ENCODE measurements around the gene UBE2E3.

Gene UBE2E3

DNA sequence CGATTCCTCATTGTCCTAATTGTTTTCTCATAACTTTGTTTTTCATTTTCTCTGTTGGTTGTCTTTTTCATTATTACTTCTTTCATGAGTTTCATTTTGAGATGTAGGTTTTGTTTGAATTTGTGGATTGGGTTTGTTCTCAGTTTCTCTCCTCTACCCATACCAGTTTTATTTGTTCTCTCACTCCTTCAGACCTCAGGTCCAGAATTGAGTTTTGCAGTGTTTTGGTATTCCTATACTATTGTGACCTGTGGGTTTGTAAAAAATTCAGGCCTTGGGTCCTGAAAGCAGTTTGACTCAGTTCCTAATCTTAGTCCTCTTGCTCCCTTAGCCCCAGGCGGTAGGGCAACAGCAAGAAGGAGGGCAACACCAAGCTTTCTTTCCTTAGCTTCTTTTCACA, 28.3 kb upstream of the UBE2E3 start:
- H3K36me3 ChIP-seq (ENCODE audit: control insufficient read depth in 2 of 2, insufficient read depth in 2 of 2, low read length in 2 of 2), result no peaks in the 10 kb centered on the region
- H3K4me3 ChIP-seq (ENCODE audit: low read length in 2 of 2), result no peak overlapping the region
- H3K9ac ChIP-seq (ENCODE audit: low read depth in 1 of 2, low read length in 2 of 2), result no peak overlapping the region
- H3K9me3 ChIP-seq (ENCODE audit: control insufficient read depth in 2 of 2, low read length in 2 of 2), result no peaks in the 10 kb centered on the region
- no peak overlapping the region for H3K27ac ChIP-seq (ENCODE audit: low read depth in 2 of 2, low read length in 2 of 2)
- no peaks in the 10 kb centered on the region for H3K27me3 ChIP-seq (ENCODE audit: control insufficient read depth in 2 of 2, insufficient read depth in 2 of 2, low read length in 2 of 2)
- H3K4me1 ChIP-seq (ENCODE audit: control insufficient read depth in 2 of 2, insufficient read depth in 2 of 2, low read length in 2 of 2), result no peaks in the 10 kb centered on the region

GRCh38 chr2:180952731-180953336, 27.6 kb upstream of the UBE2E3 start:
- Histone ChIP-seq H3K27me3 (ENCODE audit: control insufficient read depth in 2 of 2, insufficient read depth in 2 of 2, low read length in 2 of 2) (no peaks in the 10 kb centered on the region), H3K9ac (ENCODE audit: low read depth in 1 of 2, low read length in 2 of 2) (no peak overlapping the region), H3K9me3 (ENCODE audit: control insufficient read depth in 2 of 2, low read length in 2 of 2) (no peaks in the 10 kb centered on the region), H3K4me1 (ENCODE audit: control insufficient read depth in 2 of 2, insufficient read depth in 2 of 2, low read length in 2 of 2) (no peaks in the 10 kb centered on the region), H3K27ac (ENCODE audit: low read depth in 2 of 2, low read length in 2 of 2) (no peak overlapping the region), H3K36me3 (ENCODE audit: control insufficient read depth in 2 of 2, insufficient read depth in 2 of 2, low read length in 2 of 2) (no peaks in the 10 kb centered on the region), H3K4me3 (ENCODE audit: low read length in 2 of 2) (no peak overlapping the region)

GRCh38 chr2:180953550-180953949, 26.9 kb upstream of the UBE2E3 start:
- no peak overlapping the region for H3K4me3 ChIP-seq (ENCODE audit: low read length in 2 of 2)
- H3K9ac ChIP-seq (ENCODE audit: low read depth in 1 of 2, low read length in 2 of 2), result no peak overlapping the region
- H3K27ac ChIP-seq (ENCODE audit: low read depth in 2 of 2, low read length in 2 of 2), result no peak overlapping the region
- H3K4me1 ChIP-seq (ENCODE audit: control insufficient read depth in 2 of 2, insufficient read depth in 2 of 2, low read length in 2 of 2), result no peaks in the 10 kb centered on the region
- H3K27me3 ChIP-seq (ENCODE audit: control insufficient read depth in 2 of 2, insufficient read depth in 2 of 2, low read length in 2 of 2), result no peaks in the 10 kb centered on the region
- H3K9me3 ChIP-seq (ENCODE audit: control insufficient read depth in 2 of 2, low read length in 2 of 2), result no peaks in the 10 kb centered on the region
- no peaks in the 10 kb centered on the region for H3K36me3 ChIP-seq (ENCODE audit: control insufficient read depth in 2 of 2, insufficient read depth in 2 of 2, low read length in 2 of 2)

DNA sequence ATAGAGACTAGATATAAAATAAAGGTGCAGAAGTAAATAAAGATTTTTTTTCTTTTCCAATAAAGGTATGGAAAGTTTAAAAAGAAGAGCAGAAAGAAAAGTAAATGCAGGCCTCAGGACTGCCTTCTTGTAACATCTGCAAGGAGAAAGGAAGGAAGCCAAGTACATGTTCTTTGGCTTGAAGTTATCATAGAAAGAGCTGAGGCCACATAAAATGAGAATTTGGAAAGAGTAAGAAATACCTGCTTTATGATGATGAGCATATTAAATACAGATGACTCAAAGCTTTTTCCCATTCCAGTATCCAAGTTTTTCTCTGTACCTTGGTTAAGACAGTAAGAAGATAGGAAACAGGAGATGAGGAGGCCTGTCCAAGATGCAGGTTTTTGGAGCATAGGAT, 25.3 kb upstream of the UBE2E3 start:
- H3K9me3 ChIP-seq (ENCODE audit: control insufficient read depth in 2 of 2, low read length in 2 of 2), result no peaks in the 10 kb centered on the region
- no peak overlapping the region for H3K9ac ChIP-seq (ENCODE audit: low read depth in 1 of 2, low read length in 2 of 2)
- H3K4me3 ChIP-seq (ENCODE audit: low read length in 2 of 2), result no peak overlapping the region
- no peaks in the 10 kb centered on the region for H3K36me3 ChIP-seq (ENCODE audit: control insufficient read depth in 2 of 2, insufficient read depth in 2 of 2, low read length in 2 of 2)
- no peaks in the 10 kb centered on the region for H3K27me3 ChIP-seq (ENCODE audit: control insufficient read depth in 2 of 2, insufficient read depth in 2 of 2, low read length in 2 of 2)
- H3K4me1 ChIP-seq (ENCODE audit: control insufficient read depth in 2 of 2, insufficient read depth in 2 of 2, low read length in 2 of 2), result no peaks in the 10 kb centered on the region
- H3K27ac ChIP-seq (ENCODE audit: low read depth in 2 of 2, low read length in 2 of 2), result no peak overlapping the region

GRCh38 chr2:180959787-180960186, 20.6 kb upstream of the UBE2E3 start:
- no peaks in the 10 kb centered on the region for H3K36me3 ChIP-seq (ENCODE audit: control insufficient read depth in 2 of 2, insufficient read depth in 2 of 2, low read length in 2 of 2)
- H3K9ac ChIP-seq (ENCODE audit: low read depth in 1 of 2, low read length in 2 of 2), result no peak overlapping the region
- H3K27ac ChIP-seq (ENCODE audit: low read depth in 2 of 2, low read length in 2 of 2), result no peak overlapping the region
- H3K4me3 ChIP-seq (ENCODE audit: low read length in 2 of 2), result no peak overlapping the region
- no peaks in the 10 kb centered on the region for H3K9me3 ChIP-seq (ENCODE audit: control insufficient read depth in 2 of 2, low read length in 2 of 2)
- no peaks in the 10 kb centered on the region for H3K4me1 ChIP-seq (ENCODE audit: control insufficient read depth in 2 of 2, insufficient read depth in 2 of 2, low read length in 2 of 2)
- H3K27me3 ChIP-seq (ENCODE audit: control insufficient read depth in 2 of 2, insufficient read depth in 2 of 2, low read length in 2 of 2), result no peaks in the 10 kb centered on the region

DNA sequence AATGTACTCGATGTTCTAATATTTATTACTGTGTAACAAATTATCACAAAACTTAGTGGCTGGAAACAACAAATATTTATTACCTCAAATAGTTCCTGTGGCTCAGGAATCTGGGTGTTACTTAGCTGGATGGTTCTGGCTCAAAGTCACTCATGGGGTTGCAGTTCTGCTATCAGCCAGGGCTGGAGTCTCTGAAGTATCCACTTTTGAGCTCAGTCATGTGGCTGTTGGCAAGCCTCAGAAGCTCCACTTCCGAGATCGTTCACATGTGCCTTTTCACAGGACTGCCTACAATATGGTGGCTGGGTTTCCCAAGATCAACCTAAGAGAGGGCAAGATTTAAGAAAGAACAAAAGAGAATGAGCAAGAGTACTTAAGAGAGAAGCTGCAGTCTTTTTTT, 19.4 kb upstream of the UBE2E3 start:
- Histone ChIP-seq H3K4me3 (ENCODE audit: low read length in 2 of 2) (no peak overlapping the region), H3K9me3 (ENCODE audit: control insufficient read depth in 2 of 2, low read length in 2 of 2) (no peaks in the 10 kb centered on the region), H3K36me3 (ENCODE audit: control insufficient read depth in 2 of 2, insufficient read depth in 2 of 2, low read length in 2 of 2) (no peaks in the 10 kb centered on the region), H3K27me3 (ENCODE audit: control insufficient read depth in 2 of 2, insufficient read depth in 2 of 2, low read length in 2 of 2) (no peaks in the 10 kb centered on the region), H3K4me1 (ENCODE audit: control insufficient read depth in 2 of 2, insufficient read depth in 2 of 2, low read length in 2 of 2) (no peaks in the 10 kb centered on the region), H3K27ac (ENCODE audit: low read depth in 2 of 2, low read length in 2 of 2) (no peak overlapping the region), H3K9ac (ENCODE audit: low read depth in 1 of 2, low read length in 2 of 2) (no peak overlapping the region)

DNA sequence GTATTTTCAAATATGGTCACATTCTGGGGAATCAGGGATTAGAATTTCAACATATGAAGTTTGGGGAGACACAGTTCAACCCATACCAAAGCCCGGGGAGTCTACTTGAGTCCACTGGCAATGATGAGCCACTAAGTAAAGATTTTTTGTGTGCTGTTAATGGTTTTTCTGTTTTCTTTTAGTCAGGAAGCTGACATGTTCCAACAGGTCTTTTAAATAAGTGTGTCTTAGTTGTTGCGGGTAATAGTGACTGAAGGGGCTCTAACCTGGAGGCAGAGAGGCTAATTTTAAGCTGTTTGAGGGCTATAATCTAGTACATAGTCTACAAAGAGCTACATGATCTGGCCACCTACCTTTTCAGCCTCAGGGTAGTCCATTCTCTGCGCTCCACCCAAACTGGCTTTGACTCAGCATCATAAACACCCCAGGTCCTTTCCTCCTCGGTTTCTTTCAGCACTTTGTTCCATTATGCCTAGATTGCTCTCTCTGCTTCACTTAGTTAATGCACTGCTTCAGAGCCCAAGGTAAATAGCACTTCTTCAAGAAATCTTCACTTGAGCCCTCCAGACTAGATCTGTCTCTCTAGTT, 17.6 kb upstream of the UBE2E3 start:
- Histone ChIP-seq H3K27me3 (ENCODE audit: control insufficient read depth in 2 of 2, insufficient read depth in 2 of 2, low read length in 2 of 2) (no peaks in the 10 kb centered on the region), H3K36me3 (ENCODE audit: control insufficient read depth in 2 of 2, insufficient read depth in 2 of 2, low read length in 2 of 2) (no peaks in the 10 kb centered on the region), H3K9me3 (ENCODE audit: control insufficient read depth in 2 of 2, low read length in 2 of 2) (no peaks in the 10 kb centered on the region), H3K4me1 (ENCODE audit: control insufficient read depth in 2 of 2, insufficient read depth in 2 of 2, low read length in 2 of 2) (no peaks in the 10 kb centered on the region), H3K27ac (ENCODE audit: low read depth in 2 of 2, low read length in 2 of 2) (no peak overlapping the region), H3K4me3 (ENCODE audit: low read length in 2 of 2) (no peak overlapping the region), H3K9ac (ENCODE audit: low read depth in 1 of 2, low read length in 2 of 2) (no peak overlapping the region)

DNA sequence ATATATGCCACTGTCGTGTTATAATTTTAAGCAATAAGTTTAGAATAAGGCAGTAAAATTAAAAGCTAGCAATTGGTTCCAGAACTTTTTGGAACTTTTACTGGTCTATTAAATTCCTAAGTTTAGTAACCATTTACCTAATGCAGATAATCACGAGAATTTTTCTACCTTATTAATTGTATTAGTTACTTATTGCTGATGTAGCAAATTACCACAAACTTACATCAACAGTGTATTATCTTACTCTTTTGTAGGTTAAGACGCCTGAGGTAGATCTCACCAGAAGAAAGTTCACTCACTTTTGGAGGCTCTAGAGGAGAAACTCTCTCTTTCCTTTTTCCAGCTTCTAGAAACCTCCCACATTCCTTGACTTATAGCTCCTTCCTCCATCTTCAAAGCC, 14.0 kb upstream of the UBE2E3 start:
- Histone ChIP-seq H3K27ac (ENCODE audit: low read depth in 2 of 2, low read length in 2 of 2) (no peak overlapping the region), H3K27me3 (ENCODE audit: control insufficient read depth in 2 of 2, insufficient read depth in 2 of 2, low read length in 2 of 2) (no peaks in the 10 kb centered on the region), H3K9ac (ENCODE audit: low read depth in 1 of 2, low read length in 2 of 2) (no peak overlapping the region)

DNA sequence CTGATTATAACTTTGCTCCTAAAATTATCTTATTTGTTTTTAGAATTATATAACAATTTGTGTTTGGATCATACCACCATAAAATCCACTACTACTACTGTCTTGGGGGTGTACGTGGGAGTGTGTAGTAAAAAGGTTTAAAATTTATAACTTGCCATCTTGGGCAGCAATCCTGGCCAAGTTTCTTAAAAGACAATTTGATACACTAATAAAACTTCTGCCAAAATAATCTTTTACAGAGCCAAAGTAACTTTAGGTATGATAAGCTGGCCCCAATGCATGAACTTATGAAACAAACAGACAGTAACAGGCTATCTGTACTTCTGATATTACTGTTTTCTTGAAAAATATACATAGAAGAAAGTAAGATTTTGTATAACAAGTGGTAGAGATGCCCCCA, 11.3 kb upstream of the UBE2E3 start:
- H3K9ac ChIP-seq (ENCODE audit: low read depth in 1 of 2, low read length in 2 of 2), result no peak overlapping the region
- no peaks in the 10 kb centered on the region for H3K9me3 ChIP-seq (ENCODE audit: control insufficient read depth in 2 of 2, low read length in 2 of 2)
- no peaks in the 10 kb centered on the region for H3K27me3 ChIP-seq (ENCODE audit: control insufficient read depth in 2 of 2, insufficient read depth in 2 of 2, low read length in 2 of 2)
- H3K36me3 ChIP-seq (ENCODE audit: control insufficient read depth in 2 of 2, insufficient read depth in 2 of 2, low read length in 2 of 2), result no peaks in the 10 kb centered on the region
- no peak overlapping the region for H3K27ac ChIP-seq (ENCODE audit: low read depth in 2 of 2, low read length in 2 of 2)
- H3K4me3 ChIP-seq (ENCODE audit: low read length in 2 of 2), result no peak overlapping the region
- no peaks in the 10 kb centered on the region for H3K4me1 ChIP-seq (ENCODE audit: control insufficient read depth in 2 of 2, insufficient read depth in 2 of 2, low read length in 2 of 2)

More for the DNA sequence above, 14.0 kb upstream of the UBE2E3 start:
- Histone ChIP-seq H3K9me3 (ENCODE audit: control insufficient read depth in 2 of 2, low read length in 2 of 2) (no peaks in the 10 kb centered on the region), H3K4me3 (ENCODE audit: low read length in 2 of 2) (no peak overlapping the region), H3K36me3 (ENCODE audit: control insufficient read depth in 2 of 2, insufficient read depth in 2 of 2, low read length in 2 of 2) (no peaks in the 10 kb centered on the region), H3K4me1 (ENCODE audit: control insufficient read depth in 2 of 2, insufficient read depth in 2 of 2, low read length in 2 of 2) (no peaks in the 10 kb centered on the region)

GRCh38 chr2:180970016-180970415, 10.4 kb upstream of the UBE2E3 start:
- Histone ChIP-seq H3K27me3 (ENCODE audit: control insufficient read depth in 2 of 2, insufficient read depth in 2 of 2, low read length in 2 of 2) (no peaks in the 10 kb centered on the region), H3K4me1 (ENCODE audit: control insufficient read depth in 2 of 2, insufficient read depth in 2 of 2, low read length in 2 of 2) (no peaks in the 10 kb centered on the region), H3K9me3 (ENCODE audit: control insufficient read depth in 2 of 2, low read length in 2 of 2) (no peaks in the 10 kb centered on the region), H3K9ac (ENCODE audit: low read depth in 1 of 2, low read length in 2 of 2) (no peak overlapping the region), H3K27ac (ENCODE audit: low read depth in 2 of 2, low read length in 2 of 2) (no peak overlapping the region), H3K36me3 (ENCODE audit: control insufficient read depth in 2 of 2, insufficient read depth in 2 of 2, low read length in 2 of 2) (no peaks in the 10 kb centered on the region), H3K4me3 (ENCODE audit: low read length in 2 of 2) (no peak overlapping the region)

Measured in mucosa of rectum (tissue), 2 donors.